Body of pancreas (tissue), 4 donors: ENCODE data around the gene TNS3. TPM values are rescaled to one million over a fixed set of nuclear protein-coding genes. Genes with fewer than 3 reads are reported as not detected.
A peak's percentile ranks its signal among the peaks of the same experiment; 100 is the strongest.

ENCODE experiments used
- ATAC-seq: fragments of 150-250 bp; one replicate; pipeline ENCODE4 v1.9.1; 2016
- DNase-seq, 4 donors: peaks; one replicate each; pipeline ENCODE4 v3.0.0-alpha.2; 2019
- H3K27ac ChIP-seq, 4 donors: fragments of 200-600 bp; sonication (generic); 1 replicate in 3 of 4; 2 replicates in 1 of 4; pipeline versions ENCODE4 v1.5.1 to v1.6.1; 2016 to 2019; ENCODE audit warnings: mild to moderate bottlenecking in 1 of 4, mixed read lengths in 1 of 4, moderate library complexity in 1 of 4
- H3K27me3 ChIP-seq, 2 donors: fragments of 200-600 bp; sonication (generic); one replicate each; pipeline ENCODE4 v1.6.0; 2016; ENCODE audit warnings: mild to moderate bottlenecking in 1 of 2
- H3K36me3 ChIP-seq, 2 donors: fragments of 200-600 bp; sonication (generic); replicated peaks in 1 of 2; 2 replicates each; pipeline ENCODE4 v1.5.1; 2016; ENCODE audit warnings: low read depth in 2 of 2; ENCODE audit not compliant: insufficient read depth in 1 of 2
- H3K4me1 ChIP-seq: fragments of 200-600 bp; sonication (generic); one replicate; pipeline ENCODE4 v1.6.0; 2016
- H3K4me3 ChIP-seq, 2 donors: fragments of 200-600 bp; sonication (generic); 1 replicate in 1 of 2; 2 replicates in 1 of 2; pipeline ENCODE4 v1.5.1; 2016 to 2019
- H3K9me3 ChIP-seq, 3 donors: fragments of 200-600 bp; sonication (generic); 1 replicate in 2 of 3; 2 replicates in 1 of 3; pipeline ENCODE4 v1.5.1; 2016
- CTCF ChIP-seq, 7 experiments: fragments of 450-650 bp in 4 of 7; fragments of 200-600 bp in 3 of 7; sonication (generic) in 3 of 7; IDR thresholded peaks; one replicate each; pipeline ENCODE4 v1.5.1; 2016 to 2019; ENCODE audit warnings: antibody characterized with exemption in 7 of 7
- POLR2A ChIP-seq, 3 donors: fragments of 450-650 bp; IDR thresholded peaks; one replicate each; pipeline ENCODE4 v1.6.1; 2016; ENCODE audit warnings: antibody characterized with exemption in 3 of 3, mild to moderate bottlenecking in 2 of 3
- WGBS, 2 donors: methylation state at CpG; one replicate each; pipeline ENCODE4 v1.1.5; 2017; 5-methylcytosine and 5-hydroxymethylcytosine counted together
- intact Hi-C: fragments of 100-400 bp; cut with DNase I; formaldehyde crosslinking; loops from one replicate; pipeline ENCODE4 v1.15.1; 2023
- total RNA-seq, 2 donors: library from RNA; depleted of rRNA; stranded (reverse); fragments of >200 nt; gene quantifications; one replicate each; pipeline ENCODE4 v1.1.0, GENCODE V29; 2016

The TNS3 gene
- total RNA-seq, 2 donors from 2014 or later, result 100 to 265 TPM

GRCh38 chr7:47454974-47455871 is 126.7 kb downstream of the TNS3 start:
- DNase-seq, result peak in 1 of 4 donors; percentile 11
- H3K9me3 ChIP-seq, result no peaks in the 10 kb centered on the region
- no peaks in the 10 kb centered on the region for H3K36me3 ChIP-seq
- H3K4me3 ChIP-seq, result no peak overlapping the region
- ATAC-seq, result no peak
- peak overlapping the region in 3 of 4 donors; percentile 78 to 95 (median 92) for H3K27ac ChIP-seq
- TF ChIP-seq CTCF (IDR thresholded peaks at IDR 0.05) (no peak), POLR2A (IDR thresholded peaks at IDR 0.05) (no peak)
- intact Hi-C loops, result no loop called here
- peaks cover 68% of the 10 kb centered on the region for H3K4me1 ChIP-seq
- no peaks in the 10 kb centered on the region for H3K27me3 ChIP-seq
- 92 to 93% methylated on average over 5 to 7 of the region's 7 CpGs for WGBS, 2 donors

GRCh38 chr7:47454069-47454973 is 127.6 kb downstream of the TNS3 start:
- H3K36me3 ChIP-seq, result no peaks in the 10 kb centered on the region
- H3K4me3 ChIP-seq, result no peak overlapping the region
- intact Hi-C loops, result no loop called here
- H3K27me3 ChIP-seq, result no peaks in the 10 kb centered on the region
- H3K4me1 ChIP-seq, result peaks cover 75% of the 10 kb centered on the region
- TF ChIP-seq POLR2A (IDR thresholded peaks at IDR 0.05) (no peak), CTCF (IDR thresholded peaks at IDR 0.05) (no peak)
- ATAC-seq (no peak), DNase-seq (peak in 1 of 4 donors; percentile 14)
- H3K9me3 ChIP-seq, result no peaks in the 10 kb centered on the region
- peak overlapping the region; percentile 78 to 95 (median 92) for H3K27ac ChIP-seq
- WGBS, 2 donors, result 55 to 61% methylated on average over 8 to 14 of the region's 14 CpGs

GRCh38 chr7:47453093-47454061 is 128.5 kb downstream of the TNS3 start:
- Histone ChIP-seq H3K4me3 (peak overlapping the region; percentile 9 to 32), H3K27ac (peak overlapping the region; percentile 78 to 95 (median 92)), H3K4me1 (peaks cover 81% of the 10 kb centered on the region), H3K36me3 (no peaks in the 10 kb centered on the region), H3K9me3 (no peaks in the 10 kb centered on the region), H3K27me3 (no peaks in the 10 kb centered on the region)
- intact Hi-C loops, result no loop called here
- ATAC-seq (peak; percentile 83), DNase-seq (peak; percentile 81 to 87 (median 86))
- 16 to 19% methylated on average over 19 to 23 of the region's 23 CpGs for WGBS, 2 donors
- TF ChIP-seq POLR2A (IDR thresholded peaks at IDR 0.05) (peak; percentile 80 to 93 (median 92)), CTCF (IDR thresholded peaks at IDR 0.05) (peak in 4 of 7 experiments; percentile 23 to 34 (median 30))

GRCh38 chr7:47452715-47453092 is 129.2 kb downstream of the TNS3 start:
- H3K27me3 ChIP-seq, result no peaks in the 10 kb centered on the region
- ATAC-seq, result peak; percentile 43
- intact Hi-C loops, result no loop called here
- TF ChIP-seq POLR2A (IDR thresholded peaks at IDR 0.05) (no peak), CTCF (IDR thresholded peaks at IDR 0.05) (no peak)
- H3K27ac ChIP-seq, result peak overlapping the region; percentile 78 to 95 (median 92)
- H3K4me1 ChIP-seq, result peaks cover 81% of the 10 kb centered on the region
- H3K36me3 ChIP-seq, result no peaks in the 10 kb centered on the region
- H3K4me3 ChIP-seq, result peak overlapping the region; percentile 9 to 32
- DNase-seq, result peak in 1 of 4 donors; percentile 36
- WGBS, 2 donors, result 33 to 42% methylated on average over 8 to 11 of the region's 11 CpGs
- H3K9me3 ChIP-seq, result no peaks in the 10 kb centered on the region
